GM23338 (cell line): Measurements from ENCODE around the gene TWIST2.

Experiments used
- NANOG ChIP-seq: IDR thresholded peaks from 2 replicates; pipeline ENCODE4 v1.6.1; 2016; ENCODE audit warnings: antibody characterized with exemption, borderline replicate concordance
- POLR2AphosphoS5 ChIP-seq: IDR thresholded peaks from 2 replicates; pipeline ENCODE4 v1.6.1; 2016; ENCODE audit warnings: antibody characterized with exemption, low read depth
- TF ChIP-seq, protein P1 (sequence below), 2 experiments: fragments of 200-600 bp in 1 of 2; sonication (generic) in 1 of 2; conservative IDR thresholded peaks; 2 replicates each; pipeline versions ENCODE4 v1.5.1 to v1.6.1; 2016 to 2017; ENCODE audit warnings: antibody characterized with exemption in 2 of 2, low read depth in 2 of 2, mild to moderate bottlenecking in 2 of 2, moderate library complexity in 1 of 2
- TF ChIP-seq, protein P2 (sequence below): IDR thresholded peaks from one replicate; pipeline ENCODE4 v1.6.1; 2018; ENCODE audit warnings: antibody characterized with exemption; ENCODE audit not compliant: unreplicated experiment

DNA sequence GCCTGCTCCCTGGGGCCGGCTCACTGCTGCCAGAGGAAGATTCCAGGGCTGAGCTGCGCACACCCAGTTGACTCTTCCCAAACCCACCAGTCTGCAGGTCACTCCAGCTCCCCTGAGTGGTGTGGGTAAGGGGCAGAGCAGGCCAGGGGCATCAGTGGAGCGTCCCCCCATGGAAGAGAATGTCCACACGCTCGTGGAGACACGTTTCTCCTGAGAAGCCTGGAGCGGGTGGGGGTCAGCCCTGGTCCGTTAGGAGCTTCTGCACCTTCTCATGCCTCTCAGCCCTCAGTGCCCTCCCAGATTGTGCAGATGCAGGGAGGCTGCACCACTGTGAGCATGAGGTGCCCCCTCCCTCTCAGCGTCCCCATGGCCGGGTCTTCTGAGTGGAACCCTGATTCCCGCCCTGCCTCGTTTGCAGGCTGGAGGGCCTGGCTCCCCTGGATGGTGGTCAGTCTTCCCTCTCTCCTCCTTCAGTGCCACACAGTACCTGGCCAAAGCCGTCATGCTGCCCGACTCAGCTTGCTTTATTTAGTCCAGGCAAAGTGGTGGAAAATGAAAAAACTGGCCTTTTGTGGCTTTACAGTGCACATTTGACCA is 37.0 kb downstream of the TWIST2 start:
- TF ChIP-seq, protein P1, sequence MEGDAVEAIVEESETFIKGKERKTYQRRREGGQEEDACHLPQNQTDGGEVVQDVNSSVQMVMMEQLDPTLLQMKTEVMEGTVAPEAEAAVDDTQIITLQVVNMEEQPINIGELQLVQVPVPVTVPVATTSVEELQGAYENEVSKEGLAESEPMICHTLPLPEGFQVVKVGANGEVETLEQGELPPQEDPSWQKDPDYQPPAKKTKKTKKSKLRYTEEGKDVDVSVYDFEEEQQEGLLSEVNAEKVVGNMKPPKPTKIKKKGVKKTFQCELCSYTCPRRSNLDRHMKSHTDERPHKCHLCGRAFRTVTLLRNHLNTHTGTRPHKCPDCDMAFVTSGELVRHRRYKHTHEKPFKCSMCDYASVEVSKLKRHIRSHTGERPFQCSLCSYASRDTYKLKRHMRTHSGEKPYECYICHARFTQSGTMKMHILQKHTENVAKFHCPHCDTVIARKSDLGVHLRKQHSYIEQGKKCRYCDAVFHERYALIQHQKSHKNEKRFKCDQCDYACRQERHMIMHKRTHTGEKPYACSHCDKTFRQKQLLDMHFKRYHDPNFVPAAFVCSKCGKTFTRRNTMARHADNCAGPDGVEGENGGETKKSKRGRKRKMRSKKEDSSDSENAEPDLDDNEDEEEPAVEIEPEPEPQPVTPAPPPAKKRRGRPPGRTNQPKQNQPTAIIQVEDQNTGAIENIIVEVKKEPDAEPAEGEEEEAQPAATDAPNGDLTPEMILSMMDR (conservative IDR thresholded peaks at IDR 0.05; ENCODE audit: low read depth in 2 of 2), result no peak
- TF ChIP-seq NANOG (no peak), POLR2AphosphoS5 (no peak)
- TF ChIP-seq, protein P2, sequence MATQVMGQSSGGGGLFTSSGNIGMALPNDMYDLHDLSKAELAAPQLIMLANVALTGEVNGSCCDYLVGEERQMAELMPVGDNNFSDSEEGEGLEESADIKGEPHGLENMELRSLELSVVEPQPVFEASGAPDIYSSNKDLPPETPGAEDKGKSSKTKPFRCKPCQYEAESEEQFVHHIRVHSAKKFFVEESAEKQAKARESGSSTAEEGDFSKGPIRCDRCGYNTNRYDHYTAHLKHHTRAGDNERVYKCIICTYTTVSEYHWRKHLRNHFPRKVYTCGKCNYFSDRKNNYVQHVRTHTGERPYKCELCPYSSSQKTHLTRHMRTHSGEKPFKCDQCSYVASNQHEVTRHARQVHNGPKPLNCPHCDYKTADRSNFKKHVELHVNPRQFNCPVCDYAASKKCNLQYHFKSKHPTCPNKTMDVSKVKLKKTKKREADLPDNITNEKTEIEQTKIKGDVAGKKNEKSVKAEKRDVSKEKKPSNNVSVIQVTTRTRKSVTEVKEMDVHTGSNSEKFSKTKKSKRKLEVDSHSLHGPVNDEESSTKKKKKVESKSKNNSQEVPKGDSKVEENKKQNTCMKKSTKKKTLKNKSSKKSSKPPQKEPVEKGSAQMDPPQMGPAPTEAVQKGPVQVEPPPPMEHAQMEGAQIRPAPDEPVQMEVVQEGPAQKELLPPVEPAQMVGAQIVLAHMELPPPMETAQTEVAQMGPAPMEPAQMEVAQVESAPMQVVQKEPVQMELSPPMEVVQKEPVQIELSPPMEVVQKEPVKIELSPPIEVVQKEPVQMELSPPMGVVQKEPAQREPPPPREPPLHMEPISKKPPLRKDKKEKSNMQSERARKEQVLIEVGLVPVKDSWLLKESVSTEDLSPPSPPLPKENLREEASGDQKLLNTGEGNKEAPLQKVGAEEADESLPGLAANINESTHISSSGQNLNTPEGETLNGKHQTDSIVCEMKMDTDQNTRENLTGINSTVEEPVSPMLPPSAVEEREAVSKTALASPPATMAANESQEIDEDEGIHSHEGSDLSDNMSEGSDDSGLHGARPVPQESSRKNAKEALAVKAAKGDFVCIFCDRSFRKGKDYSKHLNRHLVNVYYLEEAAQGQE, result no peak
